CD4-positive, CD25-positive, alpha-beta regulatory T cell (primary cell): ENCODE results near the gene DDX52. TPM values are rescaled to one million over a fixed set of nuclear protein-coding genes. Genes with fewer than 3 reads are reported as not detected.
A peak's percentile ranks its signal among the peaks of the same experiment; 100 is the strongest.

ENCODE experiments used
- ATAC-seq, 2 donors: fragments of 150-1000 bp; cut with Tn5 transposase; one replicate each; pipeline ENCODE4 v1.10.0; 2021; ENCODE audit warnings: low read depth in 2 of 2, moderate number of reproducible peaks in 2 of 2, moderate library complexity in 1 of 2
- DNase-seq, 3 donors: peaks; one replicate each; pipeline versions ENCODE4 v3.0.0 to v3.0.0-alpha.2; 2012 to 2022; ENCODE audit warnings: mixed read lengths in 1 of 3
- H3K27ac ChIP-seq: one replicate; pipeline ENCODE4 v1.7.0; 2013; ENCODE audit warnings: mild to moderate bottlenecking, low read length; ENCODE audit not compliant: insufficient read depth, poor library complexity, severe bottlenecking
- H3K27me3 ChIP-seq: one replicate; pipeline ENCODE4 v1.7.0; 2013; ENCODE audit warnings: low read length; ENCODE audit not compliant: control insufficient read depth, insufficient read depth
- H3K36me3 ChIP-seq: one replicate; pipeline ENCODE4 v1.7.0; 2013; ENCODE audit warnings: mild to moderate bottlenecking, low read length, moderate library complexity; ENCODE audit not compliant: control insufficient read depth, insufficient read depth
- H3K4me1 ChIP-seq: 2 replicates; pipeline ENCODE4 v1.7.0; 2013; ENCODE audit warnings: mild to moderate bottlenecking, low read length; ENCODE audit not compliant: insufficient read depth, control insufficient read depth, poor library complexity, severe bottlenecking
- H3K4me3 ChIP-seq: one replicate; pipeline ENCODE4 v1.7.0; 2013; ENCODE audit warnings: low read depth, mild to moderate bottlenecking, low read length, moderate library complexity
- H3K9me3 ChIP-seq, 2 experiments: 1 replicate in 1 of 2; 2 replicates in 1 of 2; pipeline ENCODE4 v1.7.0; 2013; ENCODE audit warnings: low read length in 2 of 2, mild to moderate bottlenecking in 1 of 2, moderate library complexity in 1 of 2; ENCODE audit not compliant: control insufficient read depth in 2 of 2
- H3K27ac Mint-ChIP-seq, 3 donors: one replicate each; pipeline ENCODE4 v1.8.0; 2020 to 2022; ENCODE audit warnings: mild to moderate bottlenecking in 3 of 3, mixed read lengths in 3 of 3, moderate library complexity in 2 of 3
- H3K27me3 Mint-ChIP-seq: one replicate; pipeline ENCODE4 v1.8.0; 2022; ENCODE audit warnings: mild to moderate bottlenecking, mixed read lengths
- H3K36me3 Mint-ChIP-seq: one replicate; pipeline ENCODE4 v1.8.0; 2020; ENCODE audit warnings: mixed read lengths
- H3K4me1 Mint-ChIP-seq, 4 donors: one replicate each; pipeline ENCODE4 v1.8.0; 2020 to 2022; ENCODE audit warnings: mixed read lengths in 4 of 4, mild to moderate bottlenecking in 1 of 4
- H3K4me3 Mint-ChIP-seq, 4 donors: one replicate each; pipeline ENCODE4 v1.8.0; 2020 to 2022; ENCODE audit warnings: mild to moderate bottlenecking in 4 of 4, mixed read lengths in 4 of 4, moderate library complexity in 3 of 4
- H3K9me3 Mint-ChIP-seq, 7 donors: one replicate each; pipeline ENCODE4 v1.8.0; 2020 to 2022; ENCODE audit warnings: mixed read lengths in 7 of 7, mild to moderate bottlenecking in 3 of 7, moderate library complexity in 2 of 7
- polyA plus RNA-seq, 4 donors: library from polyadenylated mRNA; unstranded; fragments of 300-500 nt; fragmentation: Illumina TruSeq; gene quantifications; one replicate each; pipeline ENCODE4 v1.2.3, GENCODE V29; 2021
- total RNA-seq: library from RNA; stranded (reverse); gene quantifications from one replicate; pipeline ENCODE4 v1.2.3, GENCODE V29; 2022

Gene DDX52
- total and polyA plus RNA-seq, 5 donors from 2014 or later = 13.8 to 33.3 (median 16.4) TPM

DNA sequence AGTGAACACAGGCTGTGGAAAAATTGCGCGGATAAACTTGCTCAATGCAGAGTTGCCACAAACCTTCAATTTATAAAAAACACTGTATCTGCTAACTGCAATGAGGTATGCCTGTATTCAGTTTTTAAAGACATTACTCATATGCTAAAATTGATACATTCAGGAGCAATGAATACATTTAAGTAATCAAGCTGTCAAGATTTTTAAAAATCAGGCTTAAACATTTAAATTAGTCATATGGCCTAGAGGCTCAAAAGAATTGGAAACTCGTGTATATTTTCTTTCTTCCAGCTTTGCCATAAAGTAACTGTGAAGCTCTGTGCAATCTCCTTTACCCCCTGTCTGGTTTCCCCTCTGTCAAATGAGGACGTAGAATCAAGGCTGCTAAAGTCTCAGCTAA lies 38.2 kb downstream of the DDX52 start:
- Histone ChIP-seq H3K9me3 (no peaks in the 10 kb centered on the region), H3K27ac (peak overlapping the region; percentile 89), H3K36me3 (peaks cover 15% of the 10 kb centered on the region), H3K4me3 (peak overlapping the region; percentile 100), H3K4me1 (peaks cover 63% of the 10 kb centered on the region), H3K27me3 (no peaks in the 10 kb centered on the region)
- no peaks in the 10 kb centered on the region for H3K9me3 Mint-ChIP-seq
- H3K4me1 Mint-ChIP-seq = peaks cover 43 to 74% (median 58%) of the 10 kb centered on the region in 4 donors
- peaks cover 18% of the 10 kb centered on the region for H3K36me3 Mint-ChIP-seq
- H3K27ac Mint-ChIP-seq = peak overlapping the region; percentile 86 to 93 (median 87)
- ATAC-seq = no peak
- no peak for DNase-seq
- no peaks in the 10 kb centered on the region for H3K27me3 Mint-ChIP-seq
- H3K4me3 Mint-ChIP-seq = peak overlapping the region; percentile 93 to 97 (median 95)

DNA sequence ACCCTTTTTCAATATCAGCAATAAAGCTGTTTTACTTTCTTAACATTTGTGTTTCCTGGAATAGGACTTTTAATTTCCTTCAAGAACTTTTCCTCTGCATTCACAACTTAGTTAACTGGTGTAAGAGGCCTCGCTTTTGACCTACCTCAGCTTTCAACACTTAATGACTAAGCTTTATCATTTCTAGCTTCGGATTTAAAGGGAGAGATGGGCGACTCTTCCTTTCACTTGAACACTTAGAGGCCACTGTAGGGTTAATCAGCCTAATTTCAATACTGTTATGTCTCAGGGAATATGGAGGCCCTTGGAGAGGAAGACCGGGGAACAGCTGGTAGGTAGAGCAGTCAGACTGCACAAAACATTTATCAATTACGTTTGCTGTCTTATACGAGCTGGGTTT lies 38.7 kb downstream of the DDX52 start:
- Mint-ChIP-seq H3K27me3 (no peaks in the 10 kb centered on the region), H3K9me3 (no peaks in the 10 kb centered on the region), H3K27ac (peak overlapping the region; percentile 86 to 93 (median 87)), H3K4me1 (peaks cover 44 to 73% (median 55%) of the 10 kb centered on the region in 4 donors), H3K36me3 (peaks cover 18% of the 10 kb centered on the region), H3K4me3 (peak overlapping the region; percentile 93 to 97 (median 95))
- Histone ChIP-seq H3K9me3 (no peaks in the 10 kb centered on the region), H3K4me1 (peaks cover 62% of the 10 kb centered on the region), H3K4me3 (peak overlapping the region; percentile 100), H3K27me3 (no peaks in the 10 kb centered on the region), H3K36me3 (peaks cover 20% of the 10 kb centered on the region), H3K27ac (peak overlapping the region; percentile 53)
- ATAC-seq = no peak
- peak in 1 of 3 donors; percentile 9 for DNase-seq

DNA sequence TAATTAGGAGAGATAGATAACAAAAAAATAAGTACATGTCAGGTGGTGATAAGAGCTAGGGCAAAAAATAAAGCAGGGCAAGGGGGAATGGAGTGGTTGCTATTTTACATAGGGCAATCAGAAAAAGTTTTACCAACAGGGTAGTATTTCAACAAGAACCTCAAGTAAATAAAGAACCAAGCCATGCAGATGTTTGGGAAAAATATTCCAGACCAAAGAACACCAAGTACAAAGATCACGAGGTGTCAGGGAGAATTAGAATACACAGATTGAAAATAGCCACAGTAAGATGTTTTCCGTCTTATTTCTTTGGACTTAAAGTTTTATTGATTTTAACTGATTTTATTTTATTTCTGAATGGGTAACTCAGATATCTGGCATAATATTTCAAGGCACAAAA lies 45.1 kb downstream of the DDX52 start:
- peak overlapping the region in 2 of 3 donors; percentile 2 to 74 for H3K27ac Mint-ChIP-seq
- H3K9me3 ChIP-seq = no peaks in the 10 kb centered on the region
- no peak overlapping the region for H3K4me3 ChIP-seq
- no peaks in the 10 kb centered on the region for H3K27me3 ChIP-seq
- H3K4me3 Mint-ChIP-seq = no peak overlapping the region
- ATAC-seq (no peak), DNase-seq (no peak)
- peaks cover 47% of the 10 kb centered on the region for H3K36me3 Mint-ChIP-seq
- H3K27me3 Mint-ChIP-seq = no peaks in the 10 kb centered on the region
- peaks cover 30 to 71% (median 54%) of the 10 kb centered on the region in 4 donors for H3K4me1 Mint-ChIP-seq
- H3K27ac ChIP-seq = peak overlapping the region; percentile 10
- H3K9me3 Mint-ChIP-seq = no peaks in the 10 kb centered on the region
- H3K36me3 ChIP-seq = peaks cover 67% of the 10 kb centered on the region
- peaks cover 14% of the 10 kb centered on the region for H3K4me1 ChIP-seq

DNA sequence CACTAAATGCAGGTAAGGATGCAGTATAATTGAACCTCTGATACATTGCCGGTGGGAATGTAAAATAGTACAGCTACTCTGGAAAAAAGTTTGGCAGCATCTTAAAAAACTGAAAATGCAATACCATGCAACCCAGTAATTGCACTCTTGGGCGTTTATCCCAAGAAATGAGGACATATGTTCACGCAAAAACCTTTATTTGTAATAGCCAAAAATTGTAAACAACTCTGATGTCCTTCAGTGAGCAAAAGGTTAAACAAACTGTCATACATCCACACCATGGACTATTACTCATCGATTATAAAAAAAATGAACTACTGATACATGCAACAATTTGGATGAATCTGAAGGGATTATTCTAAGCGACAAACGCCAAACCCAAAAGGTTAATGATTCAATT lies 51.0 kb downstream of the DDX52 start:
- H3K27ac Mint-ChIP-seq = no peak overlapping the region
- H3K4me3 Mint-ChIP-seq = peak overlapping the region in 2 of 4 donors; percentile 16 to 26
- H3K36me3 Mint-ChIP-seq = peaks cover 50% of the 10 kb centered on the region
- no peaks in the 10 kb centered on the region for H3K9me3 Mint-ChIP-seq
- Histone ChIP-seq H3K36me3 (peaks cover 71% of the 10 kb centered on the region), H3K4me3 (no peak overlapping the region), H3K27ac (no peak overlapping the region), H3K9me3 (no peaks in the 10 kb centered on the region), H3K4me1 (peaks cover 10% of the 10 kb centered on the region), H3K27me3 (no peaks in the 10 kb centered on the region)
- DNase-seq (no peak), ATAC-seq (no peak)
- H3K27me3 Mint-ChIP-seq = no peaks in the 10 kb centered on the region
- peaks cover 32 to 82% (median 51%) of the 10 kb centered on the region in 4 donors for H3K4me1 Mint-ChIP-seq

DNA sequence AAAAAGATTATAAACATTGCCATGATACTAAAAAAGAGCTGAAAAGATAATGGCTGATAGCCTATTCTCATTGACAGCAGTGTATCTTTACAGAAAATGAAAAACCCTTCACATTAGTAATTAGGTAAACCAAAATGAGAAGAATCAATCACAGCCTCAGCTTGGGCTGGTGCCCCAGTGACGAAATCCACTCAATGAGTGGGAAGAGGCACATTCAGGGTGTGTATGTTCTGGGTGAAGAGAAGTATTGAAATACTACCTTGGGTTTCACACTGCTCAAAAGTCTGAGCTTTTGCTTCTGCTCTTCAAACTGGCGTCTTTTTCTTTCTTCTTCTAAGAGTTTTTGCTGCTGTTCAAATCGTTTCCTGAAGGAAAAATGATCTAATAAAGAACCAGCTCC lies 58.2 kb downstream of the DDX52 start:
- peaks cover 33% of the 10 kb centered on the region for H3K36me3 Mint-ChIP-seq
- Histone ChIP-seq H3K9me3 (no peaks in the 10 kb centered on the region), H3K4me1 (no peaks in the 10 kb centered on the region), H3K27ac (no peak overlapping the region), H3K4me3 (no peak overlapping the region), H3K27me3 (no peaks in the 10 kb centered on the region), H3K36me3 (peaks cover 79% of the 10 kb centered on the region)
- DNase-seq = no peak
- peaks cover 11 to 29% (median 22%) of the 10 kb centered on the region in 4 donors for H3K4me1 Mint-ChIP-seq
- no peaks in the 10 kb centered on the region for H3K27me3 Mint-ChIP-seq
- no peak for ATAC-seq
- no peaks in the 10 kb centered on the region for H3K9me3 Mint-ChIP-seq
- H3K27ac Mint-ChIP-seq = peak overlapping the region in 1 of 3 donors; percentile 20
- no peak overlapping the region for H3K4me3 Mint-ChIP-seq

DNA sequence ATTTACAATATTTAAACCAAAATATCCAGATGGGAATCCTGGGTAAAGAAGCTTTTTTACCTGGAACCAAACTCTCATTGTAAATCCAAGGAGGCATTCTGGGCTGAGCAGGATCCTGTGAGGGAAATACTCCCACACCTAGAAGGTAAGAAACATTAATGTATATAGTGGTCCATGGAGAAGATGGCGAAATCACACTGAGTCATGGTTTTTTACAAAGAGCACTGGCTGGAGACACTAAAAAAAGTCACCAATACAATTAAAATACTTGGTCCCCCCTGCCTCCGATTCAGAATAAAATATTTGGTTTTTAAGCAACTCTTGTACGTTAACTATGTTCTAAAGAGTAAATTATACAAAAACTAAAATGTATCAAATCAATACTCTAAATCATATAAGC lies 67.0 kb downstream of the DDX52 start:
- peaks cover 0 to 9% (median 1%) of the 10 kb centered on the region in 7 donors for H3K9me3 Mint-ChIP-seq
- peak overlapping the region in 1 of 4 donors; percentile 21 for H3K4me3 Mint-ChIP-seq
- DNase-seq (no peak), ATAC-seq (no peak)
- H3K4me3 ChIP-seq = no peak overlapping the region
- peak overlapping the region in 1 of 3 donors; percentile 11 for H3K27ac Mint-ChIP-seq
- no peaks in the 10 kb centered on the region for H3K9me3 ChIP-seq
- no peak overlapping the region for H3K27ac ChIP-seq
- no peaks in the 10 kb centered on the region for H3K4me1 ChIP-seq
- H3K27me3 Mint-ChIP-seq = no peaks in the 10 kb centered on the region
- no peaks in the 10 kb centered on the region for H3K27me3 ChIP-seq
- H3K4me1 Mint-ChIP-seq = peaks cover 19 to 25% (median 21%) of the 10 kb centered on the region in 4 donors
- peaks cover 26% of the 10 kb centered on the region for H3K36me3 Mint-ChIP-seq
- H3K36me3 ChIP-seq = peaks cover 89% of the 10 kb centered on the region

DNA sequence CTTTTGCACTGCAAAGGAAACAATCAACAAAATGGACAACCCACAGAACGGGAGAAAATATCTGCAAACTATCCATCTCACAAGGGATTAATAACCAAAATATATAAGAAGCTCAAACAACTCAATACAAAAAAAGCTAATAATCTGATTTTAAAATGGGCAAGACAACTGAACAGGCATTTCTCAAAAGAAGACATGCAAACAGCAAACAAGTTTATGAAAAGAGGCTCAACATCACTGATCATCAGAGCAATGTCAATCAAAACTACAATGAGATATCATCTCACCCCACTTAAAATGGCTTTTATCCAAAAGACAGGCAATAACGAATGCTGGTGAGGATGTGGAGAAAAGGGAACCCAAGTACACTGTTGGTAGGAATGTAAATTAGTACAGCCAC lies 68.8 kb downstream of the DDX52 start:
- peak overlapping the region; percentile 11 to 62 (median 55) for H3K27ac Mint-ChIP-seq
- H3K9me3 Mint-ChIP-seq = peaks cover 0 to 9% (median 1%) of the 10 kb centered on the region in 7 donors
- ATAC-seq (no peak), DNase-seq (no peak)
- Histone ChIP-seq H3K27ac (no peak overlapping the region), H3K4me1 (no peaks in the 10 kb centered on the region), H3K27me3 (no peaks in the 10 kb centered on the region), H3K9me3 (no peaks in the 10 kb centered on the region), H3K36me3 (peaks cover 92% of the 10 kb centered on the region), H3K4me3 (no peak overlapping the region)
- H3K27me3 Mint-ChIP-seq = no peaks in the 10 kb centered on the region
- peaks cover 20 to 25% (median 23%) of the 10 kb centered on the region in 4 donors for H3K4me1 Mint-ChIP-seq
- H3K36me3 Mint-ChIP-seq = peaks cover 38% of the 10 kb centered on the region
- no peak overlapping the region for H3K4me3 Mint-ChIP-seq

DNA sequence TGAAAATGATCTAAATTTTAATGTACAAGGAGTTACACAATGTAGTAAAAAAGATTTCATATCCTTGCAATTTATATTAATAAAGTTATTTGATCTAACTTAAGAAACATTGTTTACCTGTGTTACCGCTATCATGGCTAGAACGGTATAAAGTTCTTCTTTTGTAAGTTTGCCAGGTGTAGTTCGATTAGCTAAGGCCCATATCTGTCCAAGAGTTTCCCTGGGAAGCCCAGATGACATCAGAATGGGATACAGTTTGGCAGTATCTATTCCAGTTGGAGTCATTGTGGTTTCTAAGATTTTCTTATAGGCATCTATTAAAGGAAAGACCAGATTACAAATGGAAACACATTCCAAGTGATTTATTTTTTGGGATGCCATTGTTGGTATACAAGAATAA lies 71.6 kb downstream of the DDX52 start:
- Histone ChIP-seq H3K4me1 (no peaks in the 10 kb centered on the region), H3K36me3 (peaks cover 94% of the 10 kb centered on the region), H3K27ac (no peak overlapping the region), H3K27me3 (no peaks in the 10 kb centered on the region), H3K4me3 (no peak overlapping the region), H3K9me3 (no peaks in the 10 kb centered on the region)
- ATAC-seq (no peak), DNase-seq (no peak)
- Mint-ChIP-seq H3K4me1 (peaks cover 13 to 31% (median 24%) of the 10 kb centered on the region in 4 donors), H3K27me3 (no peaks in the 10 kb centered on the region), H3K36me3 (peaks cover 44% of the 10 kb centered on the region), H3K4me3 (no peak overlapping the region), H3K9me3 (peaks cover 0 to 9% (median 1%) of the 10 kb centered on the region in 7 donors), H3K27ac (no peak overlapping the region)
